Measurements from ENCODE around the gene SMYD3.

- TF ChIP-seq, protein P1, sequence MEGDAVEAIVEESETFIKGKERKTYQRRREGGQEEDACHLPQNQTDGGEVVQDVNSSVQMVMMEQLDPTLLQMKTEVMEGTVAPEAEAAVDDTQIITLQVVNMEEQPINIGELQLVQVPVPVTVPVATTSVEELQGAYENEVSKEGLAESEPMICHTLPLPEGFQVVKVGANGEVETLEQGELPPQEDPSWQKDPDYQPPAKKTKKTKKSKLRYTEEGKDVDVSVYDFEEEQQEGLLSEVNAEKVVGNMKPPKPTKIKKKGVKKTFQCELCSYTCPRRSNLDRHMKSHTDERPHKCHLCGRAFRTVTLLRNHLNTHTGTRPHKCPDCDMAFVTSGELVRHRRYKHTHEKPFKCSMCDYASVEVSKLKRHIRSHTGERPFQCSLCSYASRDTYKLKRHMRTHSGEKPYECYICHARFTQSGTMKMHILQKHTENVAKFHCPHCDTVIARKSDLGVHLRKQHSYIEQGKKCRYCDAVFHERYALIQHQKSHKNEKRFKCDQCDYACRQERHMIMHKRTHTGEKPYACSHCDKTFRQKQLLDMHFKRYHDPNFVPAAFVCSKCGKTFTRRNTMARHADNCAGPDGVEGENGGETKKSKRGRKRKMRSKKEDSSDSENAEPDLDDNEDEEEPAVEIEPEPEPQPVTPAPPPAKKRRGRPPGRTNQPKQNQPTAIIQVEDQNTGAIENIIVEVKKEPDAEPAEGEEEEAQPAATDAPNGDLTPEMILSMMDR (IDR thresholded peaks at IDR 0.05) = no peak
- TF ChIP-seq POLR2A (IDR thresholded peaks at IDR 0.05) = no peak
Measured at GRCh38 chr1:246064891-246065290, 442.2 kb downstream of the SMYD3 start.
